HG03378 (cell line): ENCODE data around the gene TMC4.

Experiments
- ATAC-seq: cut with Tn5 transposase; IDR thresholded peaks from one replicate; pipeline ENCODE4 v1.9.1; 2021; ENCODE audit warnings: mild to moderate bottlenecking, moderate library complexity; ENCODE audit not compliant: unreplicated experiment

TMC4 gene

DNA sequence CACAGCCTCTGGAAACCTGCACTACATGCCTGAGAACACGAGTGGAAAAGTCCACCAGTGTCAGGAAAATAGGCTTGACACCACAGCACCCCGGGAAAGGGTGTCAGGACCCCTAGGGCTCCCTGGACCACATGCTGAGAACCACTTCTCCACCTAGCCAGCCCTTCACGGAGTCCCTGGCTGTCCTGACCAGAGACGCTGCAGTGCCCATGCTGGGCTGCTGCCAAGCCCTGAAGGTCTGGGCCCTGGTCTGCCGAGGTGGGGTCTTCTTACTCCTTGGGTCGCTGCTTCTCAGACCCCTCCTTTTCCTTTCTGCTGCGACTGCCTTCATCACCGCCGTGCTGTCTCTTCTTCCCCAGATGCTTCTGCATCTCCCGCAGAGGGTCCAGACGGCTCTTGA, 16.5 kb downstream of the TMC4 start:
- no peak for ATAC-seq

DNA sequence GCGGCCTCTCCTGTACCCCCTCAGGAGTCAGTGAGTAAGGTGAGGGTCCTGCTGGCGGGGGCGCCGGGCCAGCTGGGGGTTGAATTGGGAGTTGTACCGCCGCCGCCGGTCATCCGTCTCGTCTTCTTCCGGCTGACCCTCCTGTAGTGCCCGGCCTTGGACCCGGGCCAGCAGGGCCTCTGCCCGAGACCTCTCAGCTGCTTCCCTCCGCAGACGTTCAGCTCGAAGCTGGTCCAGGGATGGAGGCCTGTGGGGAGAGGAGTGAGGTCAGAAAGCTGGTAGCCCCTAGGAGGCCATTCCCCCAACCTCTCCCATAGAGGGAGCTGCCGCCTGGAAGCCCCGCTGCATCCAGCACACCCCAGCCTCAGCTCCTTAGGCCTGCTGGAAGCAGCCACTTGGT, 17.3 kb downstream of the TMC4 start:
- no peak for ATAC-seq

- no peak for ATAC-seq
These were observed 18.2 kb downstream of the TMC4 start for GRCh38 chr19:54154603-54155345.

DNA sequence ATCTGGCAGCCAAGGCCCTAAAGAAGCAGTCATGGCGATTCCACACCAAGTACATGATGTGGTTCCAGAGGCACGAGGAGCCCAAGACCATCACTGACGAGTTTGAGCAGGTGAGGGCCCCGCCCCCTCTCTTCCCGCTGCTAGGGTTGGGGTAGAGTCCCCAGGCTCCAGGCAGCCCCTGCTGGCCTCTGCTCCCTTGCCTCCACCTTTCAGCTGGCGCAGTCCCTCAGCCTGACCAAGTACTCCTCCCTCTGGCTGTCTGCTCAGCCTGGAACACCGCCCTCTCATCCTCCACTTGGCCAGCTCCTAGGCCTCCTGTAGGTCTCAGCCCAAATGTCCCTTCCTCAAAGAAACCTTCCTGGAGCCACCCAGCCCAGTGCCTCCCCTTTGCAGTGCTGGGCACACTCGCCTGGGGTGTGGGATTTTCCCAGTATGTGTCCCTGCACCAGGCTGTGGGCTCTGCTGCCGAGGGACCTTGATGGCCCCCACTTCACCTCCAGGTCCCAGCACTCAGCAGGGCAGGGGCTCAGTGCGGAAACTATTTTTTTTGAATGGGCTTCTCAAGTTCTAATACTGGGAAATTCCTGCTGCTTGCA, 19.1 kb downstream of the TMC4 start:
- ATAC-seq = no peak

- ATAC-seq = no peak
These were observed 20.0 kb downstream of the TMC4 start for GRCh38 chr19:54152878-54153524.

GRCh38 chr19:54152267-54152666, 20.7 kb downstream of the TMC4 start:
- ATAC-seq = no peak

DNA sequence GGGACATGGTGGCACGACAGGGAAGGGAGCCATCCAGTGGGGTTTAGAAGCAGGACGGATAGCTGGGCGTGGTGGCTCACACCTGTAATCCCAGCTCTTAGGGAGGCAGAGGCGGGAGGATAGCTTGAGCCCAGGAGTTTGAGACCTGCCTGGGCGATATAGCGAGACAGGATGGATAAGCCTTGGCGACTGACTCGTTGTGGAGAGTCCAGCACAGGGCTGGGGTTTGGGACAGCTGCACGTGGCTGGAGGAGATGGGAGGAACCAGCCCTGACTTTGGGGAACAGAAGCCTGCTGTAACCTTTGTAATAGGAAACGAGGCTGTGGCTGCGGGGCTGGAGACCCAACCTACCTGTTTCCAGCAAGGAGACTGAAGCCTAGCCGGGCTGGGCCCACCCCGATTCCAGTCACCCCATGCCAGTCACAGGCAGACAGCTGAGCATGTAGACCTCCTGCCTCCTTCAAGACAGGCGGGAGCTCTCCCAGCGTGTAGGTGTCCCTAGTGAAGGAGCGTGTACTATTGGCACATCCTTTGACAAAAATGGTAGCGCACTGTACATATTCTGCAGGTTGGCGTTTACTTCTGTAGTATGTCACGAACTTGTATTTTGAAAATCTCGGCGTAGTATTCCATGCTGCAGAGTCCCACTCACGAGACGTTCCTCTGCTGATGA, 21.5 kb downstream of the TMC4 start:
- ATAC-seq = no peak

DNA sequence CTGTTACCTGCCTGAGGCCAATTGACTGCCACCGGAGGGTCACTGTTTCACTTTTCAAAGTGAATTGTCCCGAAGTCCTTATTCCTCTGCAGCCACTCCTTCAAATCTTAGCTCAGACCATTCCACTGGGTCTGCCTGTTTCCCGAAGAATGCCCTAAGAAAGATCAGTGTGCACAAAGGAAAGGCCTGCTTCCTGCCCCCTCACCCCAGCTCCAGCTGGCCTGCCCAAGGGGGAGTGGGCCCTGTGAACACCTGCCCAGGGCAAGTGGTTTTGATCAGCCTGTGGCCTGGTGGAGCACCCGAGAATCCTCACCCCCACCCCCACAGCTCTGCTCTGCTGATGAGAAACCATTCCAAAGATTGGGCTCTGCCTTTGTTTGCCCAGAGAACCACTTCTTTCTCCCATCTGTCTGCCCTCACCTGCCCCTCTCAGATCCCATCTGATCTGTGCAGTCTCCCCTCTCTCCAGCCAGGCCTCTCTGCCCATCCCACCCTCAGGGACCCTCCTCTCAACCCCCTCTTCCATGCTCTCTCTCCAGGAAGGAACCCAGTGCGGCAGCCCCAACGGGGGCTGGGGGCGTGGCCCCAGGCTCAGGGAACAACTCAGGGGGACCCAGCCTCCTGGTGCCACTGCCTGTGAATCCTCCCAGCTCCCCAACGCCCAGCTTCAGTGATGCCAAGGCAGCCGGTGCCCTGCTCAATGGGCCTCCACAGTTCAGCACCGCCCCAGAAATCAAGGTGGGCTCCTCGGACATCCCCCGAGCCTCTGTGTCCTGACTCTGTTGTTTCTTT, 23.7 kb downstream of the TMC4 start:
- no peak for ATAC-seq

- ATAC-seq = no peak
These were observed 24.8 kb downstream of the TMC4 start for GRCh38 chr19:54148158-54148557.

GRCh38 chr19:54147676-54148075, 25.3 kb downstream of the TMC4 start:
- ATAC-seq = no peak

DNA sequence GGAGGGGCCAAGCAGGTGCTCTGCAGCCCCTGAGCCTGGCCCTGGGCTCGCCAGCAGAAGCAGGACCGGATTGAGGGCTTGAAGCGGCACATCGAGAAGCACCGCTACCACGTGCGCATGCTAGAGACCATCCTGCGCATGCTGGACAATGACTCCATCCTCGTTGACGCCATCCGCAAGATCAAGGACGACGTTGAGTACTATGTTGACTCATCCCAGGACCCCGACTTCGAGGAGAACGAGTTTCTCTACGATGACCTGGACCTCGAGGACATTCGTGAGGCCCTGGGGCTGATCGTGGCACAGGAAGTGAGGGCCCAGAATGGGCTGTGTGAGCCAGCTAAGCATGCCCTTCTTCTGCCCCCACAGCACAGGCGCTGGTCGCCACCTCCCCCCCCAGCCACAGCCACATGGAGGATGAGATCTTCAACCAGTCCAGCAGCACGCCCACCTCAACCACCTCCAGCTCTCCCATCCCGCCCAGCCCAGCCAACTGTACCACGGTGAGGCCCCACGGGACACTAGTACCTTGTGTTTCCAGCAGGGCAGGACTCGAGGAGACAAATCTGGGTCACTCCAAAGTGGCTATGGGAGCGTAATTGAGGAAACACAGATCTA, 27.3 kb downstream of the TMC4 start:
- ATAC-seq = no peak

- no peak for ATAC-seq
These were observed 30.7 kb downstream of the TMC4 start for GRCh38 chr19:54142166-54142780.

DNA sequence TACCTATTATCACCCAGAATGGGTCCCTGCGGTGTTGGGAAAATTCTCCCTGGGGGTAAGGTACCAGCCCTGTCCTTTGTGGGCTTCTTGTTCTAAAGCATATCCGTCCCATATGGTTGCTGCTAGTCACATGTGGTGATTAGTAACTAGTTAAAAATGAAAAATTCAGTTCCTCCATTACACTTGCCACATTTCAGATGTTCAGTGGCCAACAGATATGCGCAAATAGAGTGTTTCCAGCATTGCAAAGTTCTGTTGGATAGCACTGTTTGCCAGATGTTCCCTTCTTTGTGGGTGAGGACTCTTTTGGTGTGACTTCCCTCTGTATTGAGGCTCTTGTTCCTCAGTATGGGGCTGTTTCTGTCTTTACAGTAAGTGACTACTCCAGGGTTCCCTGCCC, 31.6 kb downstream of the TMC4 start:
- ATAC-seq = no peak

GRCh38 chr19:54138489-54139256, 34.3 kb downstream of the TMC4 start:
- ATAC-seq = no peak

- no peak for ATAC-seq
These were observed 35.1 kb downstream of the TMC4 start, which contains the start of gene CNOT3 for GRCh38 chr19:54137699-54138488. Gene CNOT3 (plus strand): TSS chr19:54137762. CDS start chr19:54142979, 5,217 bp downstream.

- peak; percentile 74 for ATAC-seq
These were observed 35.9 kb downstream of the TMC4 start for GRCh38 chr19:54136864-54137698.

GRCh38 chr19:54136086-54136863, 36.7 kb downstream of the TMC4 start:
- ATAC-seq = peak; percentile 0
